K562 (cell line): ENCODE results near the gene DLST. TPM values are rescaled to one million over a fixed set of nuclear protein-coding genes. Genes with fewer than 3 reads are reported as not detected.

ENCODE experiments used
- ATF4 ChIP-seq: fragments of 450-650 bp; formaldehyde crosslinking; IDR thresholded peaks from 2 replicates; pipeline ENCODE4 v1.4.0; 2022; ENCODE audit warnings: mild to moderate bottlenecking, moderate library complexity
- CEBPG ChIP-seq, 3 experiments: fragments of 200-800 bp in 1 of 3; sonication (Bioruptor generic) in 1 of 3; sonication (generic) in 1 of 3; formaldehyde crosslinking in 1 of 3; IDR thresholded peaks in 2 of 3; conservative IDR thresholded peaks in 1 of 3; 2 replicates each; pipeline versions ENCODE4 v1.6.1 to v1.8.0; 2016 to 2022; ENCODE audit warnings: missing compliant biosample characterization in 2 of 3, missing genetic modification characterization in 2 of 3, mild to moderate bottlenecking in 1 of 3, missing genetic modification reagents in 1 of 3
- CHD4 ChIP-seq: fragments of 200-600 bp; sonication (generic); IDR thresholded peaks from 3 replicates; pipeline ENCODE4 v1.6.1; 2012; ENCODE audit warnings: low read depth, mild to moderate bottlenecking, mixed read lengths, low read length, inconsistent platforms; ENCODE audit not compliant: insufficient read depth, insufficient replicate concordance, poor library complexity, severe bottlenecking
- EZH2 ChIP-seq: IDR thresholded peaks from 2 replicates; pipeline ENCODE4 v1.6.1; 2012; ENCODE audit warnings: low read depth, mild to moderate bottlenecking, inconsistent platforms, low read length, borderline replicate concordance
- GABPB1 ChIP-seq: sonication (generic); formaldehyde crosslinking; IDR thresholded peaks from 2 replicates; pipeline ENCODE4 v1.8.0; 2022; ENCODE audit warnings: mild to moderate bottlenecking, missing genetic modification reagents
- PKNOX1 ChIP-seq: fragments of 450-650 bp; IDR thresholded peaks from 2 replicates; pipeline ENCODE4 v1.6.1; 2016
- RAD21 ChIP-seq, 2 experiments: fragments of 250-450 bp in 1 of 2; fragments of 450-650 bp in 1 of 2; sonication (Bioruptor Pico) in 1 of 2; formaldehyde crosslinking in 1 of 2; IDR thresholded peaks in 1 of 2; conservative IDR thresholded peaks in 1 of 2; 2 replicates each; pipeline versions ENCODE4 v1.4.0 to v1.8.0; 2020 to 2022; ENCODE audit warnings: mild to moderate bottlenecking in 2 of 2, moderate library complexity in 1 of 2
- RBBP5 ChIP-seq: fragments of 200-600 bp; sonication (generic); IDR thresholded peaks from 2 replicates; pipeline ENCODE4 v1.6.1; 2012; ENCODE audit warnings: borderline replicate concordance, mild to moderate bottlenecking, low read length, control low read depth, inconsistent platforms; ENCODE audit not compliant: insufficient read depth, poor library complexity, severe bottlenecking
- SMARCB1 ChIP-seq: IDR thresholded peaks from 2 replicates; pipeline ENCODE4 v1.6.1; 2011; ENCODE audit warnings: improper control_type of control experiment, low read depth; ENCODE audit not compliant: insufficient read length
- USF2 ChIP-seq: sonication (generic); formaldehyde crosslinking; IDR thresholded peaks from 2 replicates; pipeline ENCODE4 v1.5.0; 2020; ENCODE audit warnings: missing genetic modification reagents
- ZBTB40 ChIP-seq, 2 experiments: fragments of 450-650 bp in 1 of 2; sonication (generic) in 1 of 2; formaldehyde crosslinking in 1 of 2; IDR thresholded peaks; 2 replicates each; pipeline versions ENCODE4 v1.7.1 to v1.9.0; 2016 to 2022; ENCODE audit warnings: inconsistent platforms in 1 of 2, mild to moderate bottlenecking in 1 of 2, missing genetic modification reagents in 1 of 2
- ZNF23 ChIP-seq: fragments of 250-450 bp; sonication (Bioruptor Pico); IDR thresholded peaks from 2 replicates; pipeline ENCODE4 v1.4.0; 2020; ENCODE audit warnings: mild to moderate bottlenecking
- ZNF431 ChIP-seq: sonication (generic); formaldehyde crosslinking; IDR thresholded peaks from 2 replicates; pipeline ENCODE4 v1.8.0; 2022; ENCODE audit warnings: mild to moderate bottlenecking, missing genetic modification reagents
- ZNF507 ChIP-seq: conservative IDR thresholded peaks from 2 replicates; pipeline ENCODE4 v1.6.1; 2017; ENCODE audit warnings: missing genetic modification characterization, missing compliant biosample characterization
- polyA plus RNA-seq, 8 experiments: library from polyadenylated mRNA; depleted of rRNA in 4 of 8; stranded (reverse) in 5 of 8; unstranded in 3 of 8; fragments of >200 nt; fragmentation: Nextera tagmentation in 2 of 8; fragmentation: Illumina TruSeq in 1 of 8; extraction: Ambion mirVana in 2 of 8; extraction: Trizol in 1 of 8; gene quantifications; 2 replicates each; pipeline versions ENCODE4 v1.2.1 to v1.2.3, GENCODE V29; 2011 to 2014; ENCODE audit warnings: inconsistent platforms in 1 of 8, missing spikeins in 1 of 8
- total RNA-seq, 7 experiments: library from RNA; depleted of rRNA in 6 of 7; stranded (reverse); fragments of >200 nt in 6 of 7; fragmentation: Illumina TruSeq in 2 of 7; extraction: Trizol in 2 of 7; gene quantifications; 2 replicates each; pipeline versions ENCODE4 v1.2.1 to v1.2.3, GENCODE V29; 2011 to 2021; ENCODE audit warnings: low replicate concordance in 1 of 7

DLST gene
- total and polyA plus RNA-seq, 9 of the 15 experiments (the other 6 are each of a cell fraction or from before 2014, with no cell fraction given), result 3.0 to 73.7 (median 45.4) TPM

GRCh38 chr14:74905595-74906142 is 24.0 kb downstream of the DLST start (continued):
- TF ChIP-seq ZBTB40 (IDR thresholded peaks at IDR 0.05) (no peak), ZBTB40 (CRISPR knock-in tag; IDR thresholded peaks at IDR 0.05) (no peak), SMARCB1 (no peak), PKNOX1 (peak; percentile 25; the same call in 1 of the 2 replicates), USF2 (peak; percentile 38), ZNF507 (tag) (no peak), ZNF23 (no peak), ZNF431 (CRISPR knock-in tag) (no peak), CHD4 (no peak), GABPB1 (CRISPR knock-in tag) (no peak), RBBP5 (no peak), EZH2 (no peak), ATF4 (CRISPR knock-in tag) (no peak), CEBPG (CRISPR knock-in tag; IDR thresholded peaks at IDR 0.05) (no peak), CEBPG (tag; conservative IDR thresholded peaks at IDR 0.05 in 1 of 2, IDR thresholded peaks at IDR 0.05 in 1 of 2) (no peak), RAD21 (CRISPR knock-in tag; conservative IDR thresholded peaks at IDR 0.05 in 1 of 2, IDR thresholded peaks at IDR 0.05 in 1 of 2) (peak; percentile 67 to 77)
